HCT116 (cell line): ENCODE measurements around the gene ASAP2. TPM values are rescaled to one million over a fixed set of nuclear protein-coding genes. Genes with fewer than 3 reads are reported as not detected.

Source experiments
- ATAC-seq: fragments of 200-7000 bp; cut with Tn5 transposase; 2 replicates; pipeline ENCODE4 v1.9.1; 2020; ENCODE audit warnings: mild to moderate bottlenecking, moderate library complexity
- BruUV-seq: library from RNA; stranded (reverse); fragments of 400-500 nt; replicated peaks from 2 replicates; lab custom pipeline; 2021; lab: Mats Ljungman, UMichigan
- CTCF ChIA-PET: fragments of 300-600 bp; sonication (Branson Sonifier 250); formaldehyde crosslinking; loops from one replicate; lab custom pipeline; 2021; ENCODE audit warnings: antibody characterized with exemption; lab: Charles Lee
- POLR2A ChIA-PET: fragments of 300-600, 350-600 bp; sonication (Branson Sonifier 250); formaldehyde crosslinking; loops from one replicate; lab custom pipeline; 2021; ENCODE audit warnings: antibody characterized with exemption; lab: Charles Lee
- RAD21 ChIA-PET, 2 experiments: fragments of 300-600 bp; sonication (Branson Sonifier 250); formaldehyde crosslinking; loops; one replicate each; lab custom pipeline; 2023; ENCODE audit warnings: low total read pairs in 2 of 2; ENCODE audit not compliant: uncharacterized antibody in 2 of 2, unreplicated experiment in 2 of 2, low non-redundant PET in 1 of 2; lab: Charles Lee
- DNase-seq: peaks from one replicate; pipeline ENCODE4 v3.0.0-alpha.2; 2010; ENCODE audit warnings: low read depth, low spot score
- H2AFZ ChIP-seq: fragments of 200-600 bp; shearing (Covaris generic), sonication (generic); 2 replicates; pipeline ENCODE4 v1.6.1; 2017; ENCODE audit warnings: low read depth, mixed run types, mixed read lengths, antibody characterized with exemption, low read length; ENCODE audit not compliant: poor library complexity, severe bottlenecking
- H3K27ac ChIP-seq: 2 replicates; pipeline ENCODE4 v1.5.1; 2012; ENCODE audit warnings: low read depth, low read length
- H3K27me3 ChIP-seq: fragments of 200-600 bp; sonication (generic); 2 replicates; pipeline ENCODE4 v1.6.1; 2016; ENCODE audit warnings: mixed run types, low read length, mixed read lengths; ENCODE audit not compliant: insufficient read depth
- H3K36me3 ChIP-seq, 2 experiments: fragments of 200-500 bp in 1 of 2; fragments of 200-600 bp in 1 of 2; sonication (Bioruptor generic) in 1 of 2; sonication (generic) in 1 of 2; 2 replicates each; pipeline versions ENCODE4 v1.5.1 to v1.6.1; 2014 to 2016; ENCODE audit warnings: low read length in 2 of 2, inconsistent platforms in 1 of 2, mixed read lengths in 1 of 2, mixed run types in 1 of 2; ENCODE audit not compliant: insufficient read depth in 2 of 2, control insufficient read depth in 1 of 2
- H3K4me1 ChIP-seq, 2 experiments: fragments of 200-600 bp in 1 of 2; sonication (generic) in 1 of 2; 2 replicates each; pipeline versions ENCODE4 v1.5.1 to v1.6.1; 2012 to 2017; ENCODE audit warnings: low read length in 2 of 2, inconsistent platforms in 1 of 2, mild to moderate bottlenecking in 1 of 2, mixed read lengths in 1 of 2, mixed run types in 1 of 2, moderate library complexity in 1 of 2; ENCODE audit not compliant: insufficient read depth in 2 of 2, control insufficient read depth in 1 of 2
- H3K4me2 ChIP-seq: fragments of 200-600 bp; sonication (generic); 2 replicates; pipeline ENCODE4 v1.6.1; 2017; ENCODE audit warnings: mixed run types, low read length, mixed read lengths
- H3K4me3 ChIP-seq, 2 experiments: fragments of 200-600 bp in 1 of 2; sonication (generic) in 1 of 2; replicated peaks in 1 of 2; 2 replicates each; pipeline ENCODE4 v1.5.1; 2011 to 2016; ENCODE audit warnings: low read length in 2 of 2, control low read depth in 1 of 2, low read depth in 1 of 2, mild to moderate bottlenecking in 1 of 2, mixed read lengths in 1 of 2, mixed run types in 1 of 2
- H3K79me2 ChIP-seq: fragments of 200-600 bp; sonication (generic); 2 replicates; pipeline ENCODE4 v1.6.1; 2017; ENCODE audit warnings: mild to moderate bottlenecking, mixed run types, low read length, moderate library complexity, mixed read lengths; ENCODE audit not compliant: insufficient read depth
- H3K9ac ChIP-seq: fragments of 200-600 bp; sonication (generic); 2 replicates; pipeline ENCODE4 v1.6.1; 2016; ENCODE audit warnings: low read length, mixed read lengths
- H3K9me2 ChIP-seq: fragments of 200-600 bp; sonication (generic), shearing (Covaris generic); 2 replicates; pipeline ENCODE4 v1.6.1; 2017; ENCODE audit warnings: mixed run types, mild to moderate bottlenecking, moderate library complexity; ENCODE audit not compliant: insufficient read depth
- H3K9me3 ChIP-seq, 2 experiments: fragments of 200-500 bp in 1 of 2; fragments of 200-600 bp in 1 of 2; sonication (Bioruptor generic) in 1 of 2; sonication (generic) in 1 of 2; 2 replicates each; pipeline ENCODE4 v1.6.1; 2014 to 2017; ENCODE audit warnings: low read length in 2 of 2, mixed read lengths in 2 of 2, inconsistent platforms in 1 of 2, low read depth in 1 of 2, mild to moderate bottlenecking in 1 of 2, mixed run types in 1 of 2, moderate library complexity in 1 of 2; ENCODE audit not compliant: control insufficient read depth in 1 of 2, insufficient read depth in 1 of 2
- H4K20me1 ChIP-seq: fragments of 200-600 bp; sonication (generic), shearing (Covaris generic); 2 replicates; pipeline ENCODE4 v1.6.1; 2017; ENCODE audit warnings: mixed run types, mild to moderate bottlenecking, moderate library complexity; ENCODE audit not compliant: insufficient read depth
- EGR1 ChIP-seq: IDR thresholded peaks from 2 replicates; pipeline ENCODE4 v1.6.1; 2012; ENCODE audit warnings: low read depth
- JUND ChIP-seq: IDR thresholded peaks from 2 replicates; pipeline ENCODE4 v1.6.1; 2012
- POLR2AphosphoS5 ChIP-seq: IDR thresholded peaks from 2 replicates; pipeline ENCODE4 v1.6.1; 2011; ENCODE audit warnings: mild to moderate bottlenecking, low read depth, low read length, moderate library complexity
- RAD21 ChIP-seq: IDR thresholded peaks from 2 replicates; pipeline ENCODE4 v1.6.1; 2012; ENCODE audit warnings: low read depth, mild to moderate bottlenecking
- SIN3A ChIP-seq: IDR thresholded peaks from 2 replicates; pipeline ENCODE4 v1.6.1; 2012; ENCODE audit warnings: low read depth
- SP1 ChIP-seq: IDR thresholded peaks from 2 replicates; pipeline ENCODE4 v1.6.1; 2012; ENCODE audit warnings: low read depth
- intact Hi-C: fragments of 100-400 bp; cut with micrococcal nuclease; formaldehyde crosslinking; loops from 2 replicates; pipeline ENCODE4 v1.10.0; 2022
- total RNA-seq: library from RNA; stranded (reverse); gene quantifications from one replicate; pipeline ENCODE4 v1.2.1, GENCODE V29; 2021; ENCODE audit not compliant: unreplicated experiment

ASAP2 gene
- total RNA-seq, 1 experiment from 2014 or later, result 16.5 TPM

DNA sequence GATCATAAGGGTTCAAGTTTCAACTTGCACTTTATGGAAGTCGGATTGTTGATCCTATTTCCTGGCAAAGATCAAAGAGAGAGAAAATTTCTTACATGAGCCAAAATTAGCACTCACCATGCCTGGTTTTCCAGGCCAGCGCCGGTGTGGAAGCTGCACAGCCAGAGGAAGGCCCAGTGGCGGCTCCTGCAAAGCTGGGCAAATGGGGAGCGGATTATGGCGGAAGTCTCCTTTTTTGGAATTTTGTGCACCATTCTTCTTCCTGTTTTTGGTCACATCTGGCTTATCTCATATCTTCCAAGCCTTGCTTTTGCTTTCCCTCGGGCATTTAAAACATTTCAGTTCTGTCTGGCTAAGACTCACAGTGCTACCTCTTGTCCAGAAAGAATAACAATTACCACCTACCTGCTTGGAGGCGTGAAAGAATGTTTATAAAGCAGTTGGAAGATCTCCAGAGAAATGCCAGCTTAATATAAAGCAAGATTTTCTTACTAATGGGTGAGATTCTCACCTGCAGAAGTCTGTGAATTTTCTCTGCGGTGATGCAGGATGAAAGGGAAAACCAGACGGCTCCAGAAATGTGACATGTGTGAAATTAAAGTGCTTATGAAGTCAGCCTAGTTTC lies 94.3 kb downstream of the ASAP2 start:
- Histone ChIP-seq H3K9ac (no peak overlapping the region), H3K9me3 (no peaks in the 10 kb centered on the region), H3K9me2 (no peaks in the 10 kb centered on the region), H4K20me1 (no peaks in the 10 kb centered on the region), H3K27me3 (no peaks in the 10 kb centered on the region), H3K4me1 (peaks cover 6 to 16% of the 10 kb centered on the region in 2 experiments; a peak in 3 of 4 replicates), H3K27ac (no peak overlapping the region), H3K36me3 (no peaks in the 10 kb centered on the region), H3K79me2 (no peaks in the 10 kb centered on the region), H3K4me2 (no peak overlapping the region), H3K4me3 (no peak overlapping the region), H2AFZ (no peak overlapping the region)
- POLR2A ChIA-PET, result no interaction called here
- TF ChIP-seq JUND (no peak), POLR2AphosphoS5 (no peak)
- DNase-seq (no peak), ATAC-seq (no peak)
- intact Hi-C loops, result no loop called here
- RAD21 ChIA-PET, result no interaction called here
- CTCF ChIA-PET, result no interaction called here
- no TSS peak for BruUV-seq

DNA sequence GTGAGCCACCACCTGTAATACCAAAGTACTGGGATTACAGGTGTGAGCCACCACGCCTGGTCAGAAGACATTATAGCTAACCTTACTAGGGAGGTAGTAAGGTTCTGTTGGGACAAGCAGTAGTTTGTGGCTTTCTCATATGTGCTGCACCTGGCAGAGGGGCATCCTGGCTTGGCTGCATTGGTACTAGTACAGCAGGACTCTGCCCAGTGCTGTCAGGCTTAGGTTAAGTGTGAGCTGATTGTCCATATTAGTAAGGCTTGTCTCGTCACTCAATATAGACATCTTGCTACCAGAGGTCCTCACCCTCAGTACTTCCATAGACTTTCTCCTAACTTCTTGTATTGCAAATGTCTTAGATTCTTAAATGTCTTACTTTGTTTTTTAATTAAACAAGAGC lies 96.1 kb downstream of the ASAP2 start:
- ChIA-PET POLR2A (no interaction called here), CTCF (no interaction called here), RAD21 (no interaction called here)
- Histone ChIP-seq H3K27ac (no peak overlapping the region), H4K20me1 (no peaks in the 10 kb centered on the region), H3K27me3 (no peaks in the 10 kb centered on the region), H3K4me3 (no peak overlapping the region), H2AFZ (no peak overlapping the region), H3K36me3 (no peaks in the 10 kb centered on the region), H3K9me2 (no peaks in the 10 kb centered on the region), H3K79me2 (no peaks in the 10 kb centered on the region), H3K9ac (no peak overlapping the region), H3K4me2 (no peak overlapping the region), H3K9me3 (no peaks in the 10 kb centered on the region), H3K4me1 (peaks cover 6 to 18% of the 10 kb centered on the region in 2 experiments; a peak in 3 of 4 replicates)
- intact Hi-C loops, result no loop called here
- ATAC-seq (no peak), DNase-seq (no peak)
- BruUV-seq, result no TSS peak
- no peak for TF ChIP-seq POLR2AphosphoS5
- no peak for TF ChIP-seq RAD21
- TF ChIP-seq EGR1, result no peak
- no peak for TF ChIP-seq SIN3A
- TF ChIP-seq SP1, result no peak
